Adrenal gland (tissue), 5 donors: ENCODE measurements around the gene INSR.

Source experiments
- CTCF ChIP-seq, 6 experiments: fragments of 450-650 bp in 4 of 6; fragments of 200-600 bp in 2 of 6; sonication (generic) in 1 of 6; IDR thresholded peaks; 1 replicate in 5 of 6; 2 replicates in 1 of 6; pipeline versions ENCODE4 v1.5.1 to v1.8.0; 2016 to 2021; ENCODE audit warnings: antibody characterized with exemption in 6 of 6, mild to moderate bottlenecking in 2 of 6, moderate library complexity in 1 of 6
- POLR2A ChIP-seq, 2 donors: fragments of 450-650 bp; IDR thresholded peaks; one replicate each; pipeline ENCODE4 v1.6.1; 2017; ENCODE audit warnings: antibody characterized with exemption in 2 of 2, mild to moderate bottlenecking in 2 of 2, moderate library complexity in 1 of 2
- donor health status: DM: no; HTN: no; CAD: no.

- TF ChIP-seq CTCF (IDR thresholded peaks at IDR 0.05) (no peak), POLR2A (IDR thresholded peaks at IDR 0.05) (no peak)
Measured at GRCh38 chr19:7149956-7150705, 144.1 kb downstream of the INSR start.
